Type B pancreatic cell (in vitro differentiated cells): ENCODE measurements around the gene GPSM3. TPM values are rescaled to one million over a fixed set of nuclear protein-coding genes. Genes with fewer than 3 reads are reported as not detected.
A peak's percentile ranks its signal among the peaks of the same experiment; 100 is the strongest.
"Not testable (repeated sequence)": the region's sequence is repeated elsewhere in the genome, so short reads cannot be mapped to it uniquely, and the experiment has no call there.

Experiments used
- DNase-seq: peaks from one replicate; pipeline ENCODE4 v3.0.0; 2021; ENCODE audit warnings: mixed read lengths; ENCODE audit not compliant: unreplicated experiment; ENCODE audit errors: extremely low spot score
- H3K27ac Mint-ChIP-seq: 2 replicates; pipeline ENCODE4 v1.8.0; 2021; ENCODE audit warnings: mild to moderate bottlenecking, mixed read lengths
- H3K27me3 Mint-ChIP-seq: 2 replicates; pipeline ENCODE4 v1.8.0; 2021; ENCODE audit warnings: mixed read lengths
- H3K36me3 Mint-ChIP-seq: 2 replicates; pipeline ENCODE4 v1.8.0; 2021; ENCODE audit warnings: mixed read lengths
- H3K4me1 Mint-ChIP-seq: one replicate; pipeline ENCODE4 v1.8.0; 2021; ENCODE audit warnings: mixed read lengths; ENCODE audit not compliant: unreplicated experiment
- H3K4me3 Mint-ChIP-seq: 2 replicates; pipeline ENCODE4 v1.8.0; 2021; ENCODE audit warnings: mild to moderate bottlenecking, mixed read lengths
- H3K9me3 Mint-ChIP-seq: 2 replicates; pipeline ENCODE4 v1.8.0; 2021; ENCODE audit warnings: mixed read lengths
- CTCF ChIP-seq: fragments of 200-600 bp; sonication (generic); conservative IDR thresholded peaks from 2 replicates; pipeline ENCODE4 v1.5.0; 2021; ENCODE audit warnings: antibody characterized with exemption, mild to moderate bottlenecking
- total RNA-seq: library from RNA; stranded (reverse); gene quantifications from 2 replicates; pipeline ENCODE4 v1.2.1, GENCODE V29; 2021; ENCODE audit warnings: low replicate concordance

GPSM3 gene
- total RNA-seq, 1 donor from 2014 or later: 3.3 TPM

- Mint-ChIP-seq H3K4me1 (peaks cover 36% of the 10 kb centered on the region), H3K4me3 (no peak overlapping the region), H3K27ac (no peak overlapping the region), H3K9me3 (no peaks in the 10 kb centered on the region), H3K36me3 (no peaks in the 10 kb centered on the region), H3K27me3 (peaks cover 21% of the 10 kb centered on the region)
- TF ChIP-seq CTCF: no peak
- DNase-seq: no peak
These were observed 43.2 kb downstream of the GPSM3 start for GRCh38 chr6:32149092-32149755.

- no peak for DNase-seq
- Mint-ChIP-seq H3K4me1 (peaks cover 31% of the 10 kb centered on the region), H3K4me3 (no peak overlapping the region), H3K27me3 (peaks cover 21% of the 10 kb centered on the region), H3K27ac (no peak overlapping the region), H3K9me3 (no peaks in the 10 kb centered on the region), H3K36me3 (no peaks in the 10 kb centered on the region)
- TF ChIP-seq CTCF: no peak
These were observed 44.0 kb downstream of the GPSM3 start for GRCh38 chr6:32148289-32149091.

GRCh38 chr6:32147401-32148132, 44.9 kb downstream of the GPSM3 start:
- Mint-ChIP-seq H3K36me3 (no peaks in the 10 kb centered on the region), H3K4me1 (peaks cover 24% of the 10 kb centered on the region), H3K9me3 (no peaks in the 10 kb centered on the region), H3K27me3 (peaks cover 18% of the 10 kb centered on the region), H3K27ac (no peak overlapping the region), H3K4me3 (no peak overlapping the region)
- TF ChIP-seq CTCF: no peak
- DNase-seq: no peak

- Mint-ChIP-seq H3K27me3 (peaks cover 18% of the 10 kb centered on the region), H3K4me1 (peaks cover 18% of the 10 kb centered on the region), H3K36me3 (no peaks in the 10 kb centered on the region), H3K4me3 (no peak overlapping the region), H3K9me3 (no peaks in the 10 kb centered on the region), H3K27ac (no peak overlapping the region)
- no peak for DNase-seq
- TF ChIP-seq CTCF: no peak
These were observed 45.8 kb downstream of the GPSM3 start for GRCh38 chr6:32146687-32147086.

- Mint-ChIP-seq H3K9me3 (no peaks in the 10 kb centered on the region), H3K4me3 (no peak overlapping the region), H3K4me1 (peaks cover 16% of the 10 kb centered on the region), H3K27me3 (peaks cover 16% of the 10 kb centered on the region), H3K36me3 (no peaks in the 10 kb centered on the region), H3K27ac (no peak overlapping the region)
- TF ChIP-seq CTCF: no peak
- no peak for DNase-seq
These were observed 46.2 kb downstream of the GPSM3 start for GRCh38 chr6:32146287-32146686.

GRCh38 chr6:32144238-32144637, 48.2 kb downstream of the GPSM3 start:
- not testable (repeated sequence) for H3K4me1 Mint-ChIP-seq, H3K4me3 Mint-ChIP-seq, DNase-seq, H3K36me3 Mint-ChIP-seq, H3K27me3 Mint-ChIP-seq, H3K9me3 Mint-ChIP-seq
- H3K27ac Mint-ChIP-seq: peak overlapping the region; percentile 64
